K562 (cell line): ENCODE data around the gene HMCN2. TPM values are rescaled to one million over a fixed set of nuclear protein-coding genes. Genes with fewer than 3 reads are reported as not detected.
"Not testable (repeated sequence)": the region's sequence is repeated elsewhere in the genome, so short reads cannot be mapped to it uniquely, and the experiment has no call there.

Experiments
- ATAC-seq: fragments of 200-7000 bp; cut with Tn5 transposase; 3 replicates; pipeline ENCODE4 v1.9.1; 2020; ENCODE audit warnings: moderate library complexity
- BruUV-seq: library from RNA; stranded (reverse); fragments of 400-500 nt; replicated peaks from 2 replicates; lab custom pipeline; 2021; lab: Mats Ljungman, UMichigan
- CTCF ChIA-PET: fragments of 300-600 bp; formaldehyde crosslinking; extraction: SDS; loops from one replicate; lab custom pipeline; 2021; ENCODE audit warnings: low intra/inter-chr PET ratio; lab: Yijun Ruan, JAX
- POLR2A ChIA-PET: fragments of 300-600, 350-650 bp; sonication (Branson Sonifier 250); formaldehyde crosslinking; extraction: SDS; loops from one replicate; lab custom pipeline; 2021; ENCODE audit warnings: antibody characterized with exemption, inconsistent platforms; lab: Yijun Ruan, JAX
- DNase-seq, 4 experiments: peaks; one replicate each; pipeline versions ENCODE4 v3.0.0 to v3.0.0-alpha.2; 2011 to 2018; ENCODE audit warnings: low spot score in 3 of 4, mixed read lengths in 3 of 4; ENCODE audit errors: extremely low read depth in 1 of 4
- FAIRE-seq: peaks from 2 replicates; lab custom pipeline; 2011; peaks lifted over from hg19 to GRCh38; lab: Jason Lieb, UNC
- H2AFZ ChIP-seq: 2 replicates; pipeline ENCODE4 v1.6.0; 2011; ENCODE audit warnings: low read depth, low read length, control low read depth, inconsistent platforms
- H3K27ac ChIP-seq: fragments of 200-600 bp; 3 replicates; pipeline ENCODE4 v1.8.0; 2011; ENCODE audit warnings: low read depth, mild to moderate bottlenecking, control low read depth, inconsistent platforms, low read length, moderate library complexity, mixed read lengths; ENCODE audit errors: extremely low read depth
- H3K27me3 ChIP-seq, 2 experiments: fragments of 300-600 bp in 1 of 2; 2 replicates in 1 of 2; 3 replicates in 1 of 2; pipeline versions ENCODE4 v1.6.0 to v1.8.0; 2011; ENCODE audit warnings: inconsistent platforms in 2 of 2, low read length in 2 of 2, mild to moderate bottlenecking in 1 of 2, mixed read lengths in 1 of 2, moderate library complexity in 1 of 2; ENCODE audit not compliant: control insufficient read depth in 2 of 2, insufficient read depth in 2 of 2
- H3K36me3 ChIP-seq: fragments of 300-600 bp; 3 replicates; pipeline ENCODE4 v1.8.0; 2011; ENCODE audit warnings: mild to moderate bottlenecking, low read length, inconsistent platforms; ENCODE audit not compliant: control insufficient read depth, insufficient read depth
- H3K4me1 ChIP-seq, 2 experiments: fragments of 200-600 bp in 1 of 2; replicated peaks in 1 of 2; 2 replicates in 1 of 2; 3 replicates in 1 of 2; pipeline versions ENCODE4 v1.5.1 to v1.8.0; 2011; ENCODE audit warnings: inconsistent platforms in 2 of 2, low read length in 2 of 2, mild to moderate bottlenecking in 1 of 2, mixed read lengths in 1 of 2, moderate library complexity in 1 of 2; ENCODE audit not compliant: control insufficient read depth in 2 of 2, insufficient read depth in 2 of 2
- H3K4me2 ChIP-seq: 2 replicates; pipeline ENCODE4 v1.6.1; 2011; ENCODE audit warnings: low read length, control low read depth, inconsistent platforms, mixed read lengths; ENCODE audit not compliant: insufficient read depth
- H3K4me3 ChIP-seq: fragments of 200-600 bp; sonication (generic), shearing (Covaris generic); 2 replicates; pipeline ENCODE4 v1.5.1; 2016; ENCODE audit warnings: control low read depth, inconsistent platforms
- H3K79me2 ChIP-seq: fragments of 200-600 bp; 3 replicates; pipeline ENCODE4 v1.8.0; 2011; ENCODE audit warnings: low read length, inconsistent platforms; ENCODE audit not compliant: control insufficient read depth, insufficient read depth
- H3K9ac ChIP-seq, 2 experiments: 2 replicates each; pipeline versions ENCODE4 v1.6.0 to v1.6.1; 2011; ENCODE audit warnings: low read depth in 2 of 2, low read length in 2 of 2, control low read depth in 1 of 2, inconsistent platforms in 1 of 2, mild to moderate bottlenecking in 1 of 2, mixed read lengths in 1 of 2; ENCODE audit not compliant: insufficient read depth in 1 of 2
- H3K9me1 ChIP-seq: one replicate; pipeline ENCODE4 v1.6.0; 2011; ENCODE audit warnings: inconsistent platforms, mild to moderate bottlenecking, low read length, moderate library complexity; ENCODE audit not compliant: control insufficient read depth, insufficient read depth
- H3K9me3 ChIP-seq: replicated peaks from 2 replicates; pipeline ENCODE4 v1.5.1; 2011; ENCODE audit warnings: low read depth, low read length, inconsistent platforms; ENCODE audit not compliant: control insufficient read depth, insufficient read depth
- H4K20me1 ChIP-seq: replicated peaks from 2 replicates; pipeline ENCODE4 v1.6.1; 2011; ENCODE audit warnings: low read length, inconsistent platforms, mixed read lengths; ENCODE audit not compliant: control insufficient read depth, insufficient read depth
- FOXJ2 ChIP-seq: fragments of 200-800 bp; sonication (Bioruptor generic); IDR thresholded peaks from 2 replicates; pipeline ENCODE4 v1.6.1; 2016; ENCODE audit warnings: missing genetic modification characterization, missing compliant biosample characterization
- RFX1 ChIP-seq: fragments of 450-650 bp; IDR thresholded peaks from 2 replicates; pipeline ENCODE4 v1.6.1; 2016; ENCODE audit warnings: mild to moderate bottlenecking, moderate library complexity
- TRIM28 ChIP-seq: fragments of 450-650 bp; IDR thresholded peaks from 2 replicates; pipeline ENCODE4 v1.6.1; 2017
- ZFP36 ChIP-seq: fragments of 150-350 bp; IDR thresholded peaks from 2 replicates; pipeline ENCODE4 v1.6.1; 2018; ENCODE audit warnings: low read length, low read depth; ENCODE audit not compliant: partially characterized antibody
- ZNF431 ChIP-seq: sonication (generic); formaldehyde crosslinking; IDR thresholded peaks from 2 replicates; pipeline ENCODE4 v1.8.0; 2022; ENCODE audit warnings: mild to moderate bottlenecking, missing genetic modification reagents
- WGBS: fragments of 100-300 bp; shearing (Covaris generic); methylation state at CpG from one replicate; pipeline ENCODE4 v1.1.6; 2016; ENCODE audit warnings: low coverage, mixed read lengths; ENCODE audit not compliant: insufficient coverage; ENCODE audit errors: missing lambda C conversion rate; 5-methylcytosine and 5-hydroxymethylcytosine counted together
- in situ Hi-C: fragments of 300-500 bp; cut with MboI; formaldehyde crosslinking; loops from 4 replicates; pipeline ENCODE4 v1.15.0; 2018; ENCODE audit warnings: inconsistent platforms, mixed read lengths
- intact Hi-C: fragments of 100-400 bp; cut with micrococcal nuclease; formaldehyde crosslinking; loops from 2 replicates; pipeline ENCODE4 v1.14.2; 2022
- polyA plus RNA-seq, 8 experiments: library from polyadenylated mRNA; depleted of rRNA in 4 of 8; stranded (reverse) in 5 of 8; unstranded in 3 of 8; fragments of >200 nt; fragmentation: Nextera tagmentation in 2 of 8; fragmentation: Illumina TruSeq in 1 of 8; extraction: Ambion mirVana in 2 of 8; extraction: Trizol in 1 of 8; gene quantifications; 2 replicates each; pipeline versions ENCODE4 v1.2.1 to v1.2.3, GENCODE V29; 2011 to 2014; ENCODE audit warnings: inconsistent platforms in 1 of 8, missing spikeins in 1 of 8
- total RNA-seq, 7 experiments: library from RNA; depleted of rRNA in 6 of 7; stranded (reverse); fragments of >200 nt in 6 of 7; fragmentation: Illumina TruSeq in 2 of 7; extraction: Trizol in 2 of 7; gene quantifications; 2 replicates each; pipeline versions ENCODE4 v1.2.1 to v1.2.3, GENCODE V29; 2011 to 2021; ENCODE audit warnings: low replicate concordance in 1 of 7

The HMCN2 gene
- total and polyA plus RNA-seq, 9 of the 15 experiments (the other 6 are each of a cell fraction or from before 2014, with no cell fraction given): 0.01 TPM; not detected in 8

GRCh38 chr9:130256644-130257043 is 8.9 kb upstream of the HMCN2 start:
- Histone ChIP-seq H3K27me3 (peaks cover 16 to 18% of the 10 kb centered on the region in 2 experiments; a peak in 4 of 5 replicates), H3K9ac (no peak overlapping the region), H3K9me1 (no peaks in the 10 kb centered on the region), H3K79me2 (no peaks in the 10 kb centered on the region), H3K36me3 (no peaks in the 10 kb centered on the region), H3K4me1 (peaks cover 0 to 4% of the 10 kb centered on the region in 2 experiments; a peak in 1 of 5 replicates), H3K27ac (no peak overlapping the region), H3K9me3 (no peaks in the 10 kb centered on the region), H2AFZ (no peak overlapping the region)
- 0% methylated on average over 2 of the region's 2 CpGs for WGBS
- FAIRE-seq: no peak
- intact Hi-C loops: no loop called here
- POLR2A ChIA-PET: no interaction called here
- no peak for TF ChIP-seq FOXJ2 (tag)
- TF ChIP-seq RFX1: peak; percentile 29
- TF ChIP-seq, all 486 proteins: peak for 1
- Histone ChIP-seq H4K20me1 (no peaks in the 10 kb centered on the region), H3K4me3 (no peak overlapping the region), H3K4me2 (no peak overlapping the region)
- ATAC-seq (no peak), DNase-seq (no peak)
- CTCF ChIA-PET: no interaction called here
- in situ Hi-C loops: no loop called here
- BruUV-seq: no TSS peak

DNA sequence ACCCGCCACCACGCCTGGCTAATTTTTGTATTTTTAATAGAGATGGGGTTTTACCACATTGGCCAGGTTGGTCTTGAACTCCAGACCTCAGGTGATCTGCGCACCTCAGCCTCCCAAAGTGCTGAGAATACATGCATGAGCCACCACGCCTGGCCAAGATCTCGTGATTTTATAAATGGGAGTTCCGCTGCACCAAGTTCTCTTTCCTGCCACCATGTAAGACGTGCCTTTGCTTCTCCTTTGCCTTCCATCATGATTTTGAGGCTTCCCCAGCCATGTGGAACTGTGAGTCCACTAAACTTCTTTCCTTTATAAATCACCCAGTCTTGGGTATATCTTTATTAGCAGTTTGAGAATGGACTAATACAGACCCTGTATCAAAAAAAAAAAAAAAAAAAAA is 7.4 kb upstream of the HMCN2 start:
- in situ Hi-C loops, H3K4me2 ChIP-seq, FAIRE-seq, H3K9ac ChIP-seq, DNase-seq, H3K4me3 ChIP-seq, H3K4me1 ChIP-seq, intact Hi-C loops, CTCF ChIA-PET, ATAC-seq, H2AFZ ChIP-seq, H3K36me3 ChIP-seq, H3K9me3 ChIP-seq, H3K9me1 ChIP-seq, H3K79me2 ChIP-seq, BruUV-seq, H3K27ac ChIP-seq, H4K20me1 ChIP-seq: not testable (repeated sequence)
- WGBS: 3% methylated on average over 7 of the region's 7 CpGs
- POLR2A ChIA-PET: interaction anchor here (0.6 kb wide), 2 partner anchors 45 to 358 kb away, joined by 3 read pairs; no protein-coding TSS in a partner anchor
- H3K27me3 ChIP-seq: peaks cover 26 to 31% of the 10 kb centered on the region in 2 experiments; a peak in 4 of 5 replicates
- TF ChIP-seq ZNF431 (CRISPR knock-in tag) (peak; percentile 94), TRIM28 (peak; percentile 28; the same call in 1 of the 2 replicates), ZFP36 (peak; percentile 20)
